Esophagus muscularis mucosa (tissue), 4 donors: Measurements from ENCODE around the gene FBN1. TPM values are rescaled to one million over a fixed set of nuclear protein-coding genes. Genes with fewer than 3 reads are reported as not detected.

ENCODE experiments used
- DNase-seq: peaks from one replicate; pipeline ENCODE4 v3.0.0-alpha.2; 2017; ENCODE audit errors: extremely low spot score
- H3K27ac ChIP-seq, 4 donors: fragments of 200-600 bp; sonication (generic); replicated peaks in 1 of 4; 1 replicate in 3 of 4; 2 replicates in 1 of 4; pipeline ENCODE4 v1.5.1; 2016 to 2019; ENCODE audit warnings: mild to moderate bottlenecking in 1 of 4
- H3K27me3 ChIP-seq, 4 donors: fragments of 200-600 bp; sonication (generic); one replicate each; pipeline versions ENCODE4 v1.5.1 to v1.6.0; 2016 to 2019
- H3K36me3 ChIP-seq, 4 donors: fragments of 200-600 bp; sonication (generic); one replicate each; pipeline ENCODE4 v1.5.1; 2016 to 2019
- H3K4me1 ChIP-seq, 4 donors: fragments of 200-600 bp; sonication (generic); one replicate each; pipeline ENCODE4 v1.5.1; 2016 to 2019
- H3K4me3 ChIP-seq, 4 donors: fragments of 200-600 bp; sonication (generic); 1 replicate in 2 of 4; 2 replicates in 2 of 4; pipeline ENCODE4 v1.5.1; 2016 to 2019; ENCODE audit warnings: mild to moderate bottlenecking in 4 of 4, moderate library complexity in 1 of 4
- H3K9me3 ChIP-seq, 4 donors: fragments of 200-600 bp; sonication (generic); 1 replicate in 3 of 4; 2 replicates in 1 of 4; pipeline ENCODE4 v1.5.1; 2016 to 2019
- EP300 ChIP-seq: sonication (generic); formaldehyde crosslinking; IDR thresholded peaks from one replicate; pipeline ENCODE4 v1.6.1; 2017; ENCODE audit warnings: antibody characterized with exemption
- POLR2A ChIP-seq: fragments of 450-650 bp; IDR thresholded peaks from one replicate; pipeline ENCODE4 v1.6.1; 2017; ENCODE audit warnings: antibody characterized with exemption, moderate library complexity, mild to moderate bottlenecking, low read depth
- POLR2AphosphoS5 ChIP-seq, 2 donors: sonication (generic); formaldehyde crosslinking; IDR thresholded peaks; one replicate each; pipeline ENCODE4 v1.6.1; 2017; ENCODE audit warnings: antibody characterized with exemption in 2 of 2
- WGBS: methylation state at CpG from one replicate; pipeline ENCODE4 v1.1.5; 2018; 5-methylcytosine and 5-hydroxymethylcytosine counted together
- intact Hi-C: fragments of 100-400 bp; cut with DNase I; formaldehyde crosslinking; loops from one replicate; pipeline ENCODE4 v1.15.1; 2023
- total RNA-seq, 4 donors: library from RNA; depleted of rRNA; stranded (reverse); fragments of >200 nt; gene quantifications; one replicate each; pipeline versions ENCODE4 v1.1.0 to v1.2.1, GENCODE V29; 2016
- TF ChIP-seq, protein P1 (sequence below), 3 experiments: fragments of 200-600 bp in 2 of 3; fragments of 450-650 bp in 1 of 3; sonication (generic) in 2 of 3; IDR thresholded peaks; one replicate each; pipeline ENCODE4 v1.5.1; 2017 to 2019; ENCODE audit warnings: antibody characterized with exemption in 3 of 3, mild to moderate bottlenecking in 2 of 3, moderate library complexity in 1 of 3

Gene FBN1
- total RNA-seq, 4 donors from 2014 or later = 159 to 253 (median 226) TPM

DNA sequence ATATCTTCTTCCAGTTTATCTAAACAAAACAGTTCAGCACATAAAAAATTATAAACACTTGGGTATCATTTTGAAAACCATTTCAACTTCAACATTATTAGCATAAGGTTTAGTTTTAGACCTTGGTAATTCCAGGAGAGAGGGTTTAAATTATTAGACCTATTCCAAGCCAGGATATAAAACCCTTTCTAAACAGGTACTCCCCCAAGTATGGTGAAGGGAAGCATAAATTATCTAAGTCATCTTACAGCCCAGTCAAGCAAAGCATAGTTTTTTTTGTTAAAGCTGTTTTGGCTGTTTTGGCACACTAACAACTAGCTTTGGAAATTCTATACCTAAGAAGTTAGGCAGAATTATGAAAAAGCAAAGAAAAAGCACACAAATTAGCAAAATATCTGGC is 87.3 kb downstream of the FBN1 start:
- peaks cover 26 to 90% (median 88%) of the 10 kb centered on the region in 4 donors for H3K4me1 ChIP-seq
- H3K36me3 ChIP-seq = no peaks in the 10 kb centered on the region
- no peak for DNase-seq
- no peaks in the 10 kb centered on the region for H3K9me3 ChIP-seq
- peak overlapping the region; percentile 77 to 81 (median 80) for H3K27ac ChIP-seq
- H3K4me3 ChIP-seq = no peak overlapping the region
- TF ChIP-seq, protein P1, sequence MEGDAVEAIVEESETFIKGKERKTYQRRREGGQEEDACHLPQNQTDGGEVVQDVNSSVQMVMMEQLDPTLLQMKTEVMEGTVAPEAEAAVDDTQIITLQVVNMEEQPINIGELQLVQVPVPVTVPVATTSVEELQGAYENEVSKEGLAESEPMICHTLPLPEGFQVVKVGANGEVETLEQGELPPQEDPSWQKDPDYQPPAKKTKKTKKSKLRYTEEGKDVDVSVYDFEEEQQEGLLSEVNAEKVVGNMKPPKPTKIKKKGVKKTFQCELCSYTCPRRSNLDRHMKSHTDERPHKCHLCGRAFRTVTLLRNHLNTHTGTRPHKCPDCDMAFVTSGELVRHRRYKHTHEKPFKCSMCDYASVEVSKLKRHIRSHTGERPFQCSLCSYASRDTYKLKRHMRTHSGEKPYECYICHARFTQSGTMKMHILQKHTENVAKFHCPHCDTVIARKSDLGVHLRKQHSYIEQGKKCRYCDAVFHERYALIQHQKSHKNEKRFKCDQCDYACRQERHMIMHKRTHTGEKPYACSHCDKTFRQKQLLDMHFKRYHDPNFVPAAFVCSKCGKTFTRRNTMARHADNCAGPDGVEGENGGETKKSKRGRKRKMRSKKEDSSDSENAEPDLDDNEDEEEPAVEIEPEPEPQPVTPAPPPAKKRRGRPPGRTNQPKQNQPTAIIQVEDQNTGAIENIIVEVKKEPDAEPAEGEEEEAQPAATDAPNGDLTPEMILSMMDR (IDR thresholded peaks at IDR 0.05) = no peak
- TF ChIP-seq POLR2A (no peak), POLR2AphosphoS5 (IDR thresholded peaks at IDR 0.05) (no peak), EP300 (no peak)
- no peaks in the 10 kb centered on the region for H3K27me3 ChIP-seq
- intact Hi-C loops = loop anchor here (5.0 kb wide), 1 partner anchor 59 kb away; no protein-coding TSS in a partner anchor

DNA sequence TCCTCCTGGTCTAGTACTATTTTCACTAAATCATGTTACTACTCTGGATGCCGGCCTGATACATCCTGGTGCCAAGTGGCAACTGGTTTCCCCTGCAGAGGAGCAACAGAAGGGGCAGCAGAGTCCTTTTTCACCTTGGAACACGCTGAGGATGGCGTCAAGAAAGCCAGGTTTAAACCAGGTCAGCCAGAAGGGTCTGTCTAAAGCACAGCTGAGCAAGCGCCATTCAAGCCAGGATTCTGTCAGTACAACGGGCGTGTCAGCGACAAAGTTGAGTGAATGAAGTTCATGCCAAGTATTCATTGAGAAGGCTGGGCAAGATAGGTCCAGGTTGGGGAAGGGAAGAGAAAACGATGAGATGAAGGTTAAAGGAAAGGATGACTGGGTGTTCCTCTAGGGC is 88.2 kb downstream of the FBN1 start:
- no peak for DNase-seq

DNA sequence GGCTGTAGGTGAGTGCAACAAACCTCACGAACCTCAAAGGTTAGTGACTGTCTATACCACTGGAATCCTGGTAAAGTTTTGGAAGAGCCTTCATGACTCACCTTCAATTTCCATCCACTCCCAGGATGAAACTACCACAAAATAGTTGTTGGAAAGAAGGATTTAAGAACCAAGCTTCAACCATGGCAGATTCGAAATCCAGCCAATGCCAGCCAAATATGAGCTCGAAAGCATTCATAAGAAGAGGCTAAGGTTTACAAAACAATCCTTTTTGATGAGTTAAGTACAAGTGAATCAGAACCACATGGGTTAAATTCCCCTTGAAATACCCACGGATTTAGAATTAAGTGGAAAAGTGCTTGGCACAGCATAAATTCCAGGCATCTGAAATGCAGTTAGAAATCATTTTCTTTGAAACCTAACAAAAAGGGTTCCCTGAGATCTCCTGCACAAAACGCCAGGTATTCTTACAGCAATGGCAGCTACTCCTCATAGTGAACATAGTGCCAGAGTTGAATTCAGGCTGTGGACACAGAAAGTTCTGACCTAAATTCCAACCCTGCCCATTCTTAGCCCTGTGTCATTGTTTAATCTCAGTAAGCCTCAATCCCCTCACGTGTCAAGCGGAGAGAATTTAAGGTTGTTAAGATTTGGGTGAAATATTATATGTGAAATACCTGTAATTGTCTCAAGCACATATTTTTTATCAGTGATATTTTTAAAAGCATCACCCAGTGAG is 89.2 kb downstream of the FBN1 start:
- Histone ChIP-seq H3K27ac (peak overlapping the region; percentile 77 to 81 (median 80)), H3K4me1 (peaks cover 26 to 86% (median 84%) of the 10 kb centered on the region in 4 donors), H3K27me3 (no peaks in the 10 kb centered on the region), H3K9me3 (no peaks in the 10 kb centered on the region), H3K4me3 (no peak overlapping the region), H3K36me3 (no peaks in the 10 kb centered on the region)
- intact Hi-C loops = loop anchor here (5.0 kb wide), 1 partner anchor 61 kb away; no protein-coding TSS in a partner anchor
- no peak for DNase-seq
- 77% methylated on average over 7 of the region's 7 CpGs for WGBS
- TF ChIP-seq POLR2AphosphoS5 (IDR thresholded peaks at IDR 0.05) (no peak), POLR2A (no peak), EP300 (no peak)
- TF ChIP-seq, protein P1 (IDR thresholded peaks at IDR 0.05) = no peak

More for the DNA sequence above, 88.2 kb downstream of the FBN1 start:
- Histone ChIP-seq H3K36me3 (no peaks in the 10 kb centered on the region), H3K27ac (peak overlapping the region; percentile 77 to 81 (median 80)), H3K4me3 (no peak overlapping the region), H3K4me1 (peaks cover 26 to 93% (median 90%) of the 10 kb centered on the region in 4 donors), H3K27me3 (no peaks in the 10 kb centered on the region), H3K9me3 (no peaks in the 10 kb centered on the region)
- 80% methylated on average over 8 of the region's 8 CpGs for WGBS
- TF ChIP-seq POLR2AphosphoS5 (IDR thresholded peaks at IDR 0.05) (no peak), EP300 (no peak), POLR2A (no peak)
- TF ChIP-seq, protein P1 (IDR thresholded peaks at IDR 0.05) = no peak
- intact Hi-C loops = loop anchor here (5.0 kb wide), 1 partner anchor 60 kb away; no protein-coding TSS in a partner anchor

DNA sequence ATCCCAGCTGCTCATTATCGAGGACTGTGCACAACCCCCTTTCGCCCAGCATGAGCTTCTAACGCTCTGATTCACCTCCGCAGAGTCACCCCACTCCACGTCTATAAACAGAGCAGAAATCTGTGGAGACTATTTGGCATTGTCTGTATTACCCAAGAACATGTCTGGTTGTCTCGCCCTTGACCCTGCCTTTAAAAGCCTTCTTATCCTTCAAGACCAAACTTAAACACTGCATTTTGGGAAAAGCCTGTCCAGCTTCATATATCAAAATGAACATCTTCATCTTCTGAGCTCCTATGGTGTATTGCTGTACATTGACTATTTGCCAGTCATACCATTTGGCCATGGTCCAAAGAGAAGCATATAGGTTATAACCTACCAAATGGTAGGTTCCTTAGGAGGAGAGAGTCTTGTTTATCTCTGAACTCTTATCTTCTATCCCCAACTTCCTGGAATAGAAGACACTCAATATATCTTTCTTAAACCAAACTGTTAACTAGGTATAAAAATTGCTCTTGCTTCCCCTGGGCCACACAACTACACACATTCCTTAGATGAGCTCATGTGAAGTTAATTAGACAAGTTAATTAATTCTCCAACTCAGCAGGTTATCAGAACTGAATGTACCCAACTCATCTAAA is 90.1 kb downstream of the FBN1 start:
- TF ChIP-seq POLR2A (no peak), EP300 (no peak), POLR2AphosphoS5 (IDR thresholded peaks at IDR 0.05) (no peak)
- TF ChIP-seq, protein P1 (IDR thresholded peaks at IDR 0.05) = no peak

More for the DNA sequence above, 90.1 kb downstream of the FBN1 start:
- Histone ChIP-seq H3K4me3 (no peak overlapping the region), H3K27ac (peak overlapping the region; percentile 77 to 81 (median 80)), H3K4me1 (peaks cover 28 to 84% (median 83%) of the 10 kb centered on the region in 4 donors), H3K36me3 (no peaks in the 10 kb centered on the region), H3K9me3 (no peaks in the 10 kb centered on the region), H3K27me3 (no peaks in the 10 kb centered on the region)
- intact Hi-C loops = loop anchor here (5.0 kb wide), 1 partner anchor 62 kb away; no protein-coding TSS in a partner anchor
- DNase-seq = no peak
- WGBS = 87% methylated on average over 6 of the region's 6 CpGs
